DMS153 (cell line): ENCODE data around the gene OR8G5.
"Not testable (repeated sequence)": the region's sequence is repeated elsewhere in the genome, so short reads cannot be mapped to it uniquely, and the experiment has no call there.

ENCODE experiments used
- DNase-seq: peaks from one replicate; lab custom pipeline; 2025; lab: John Stamatoyannopoulos, UW

OR8G5 gene, protein sequence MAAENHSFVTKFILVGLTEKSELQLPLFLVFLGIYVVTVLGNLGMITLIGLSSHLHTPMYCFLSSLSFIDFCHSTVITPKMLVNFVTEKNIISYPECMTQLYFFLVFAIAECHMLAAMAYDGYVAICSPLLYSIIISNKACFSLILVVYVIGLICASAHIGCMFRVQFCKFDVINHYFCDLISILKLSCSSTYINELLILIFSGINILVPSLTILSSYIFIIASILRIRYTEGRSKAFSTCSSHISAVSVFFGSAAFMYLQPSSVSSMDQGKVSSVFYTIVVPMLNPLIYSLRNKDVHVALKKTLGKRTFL

DNA sequence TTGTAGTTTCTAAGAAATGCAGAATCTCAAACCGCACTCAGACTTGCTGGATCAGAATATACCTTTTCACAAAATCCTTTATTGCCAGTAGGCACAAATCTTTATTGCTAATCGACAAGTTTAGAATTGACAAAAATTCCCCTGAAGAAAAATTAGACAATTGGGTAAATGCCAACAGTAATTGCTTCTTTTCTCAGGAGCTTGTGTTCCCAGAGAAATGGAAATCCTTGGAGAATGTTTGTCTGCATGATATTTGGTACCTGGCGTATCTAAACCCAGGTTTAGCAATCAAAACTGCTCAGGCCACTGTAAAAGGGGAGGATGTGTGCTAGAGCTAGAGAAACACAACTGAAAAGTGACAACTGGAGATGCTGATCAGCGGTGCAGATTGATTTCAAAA is at the start of gene OR8G5:
OR8G5 (plus strand) TSS at position 301 of the 400 bp plus-strand sequence. CDS start 8,556 bp downstream, outside the sequence.
- DNase-seq = no peak

- DNase-seq = no peak
These were observed 48.9 kb upstream of the OR8G5 start for GRCh38 chr11:124207102-124207792.

GRCh38 chr11:124209824-124210357 is 46.3 kb upstream of the OR8G5 start:
- no peak for DNase-seq

- no peak for DNase-seq
These were observed 45.8 kb upstream of the OR8G5 start for GRCh38 chr11:124210421-124210820.

DNA sequence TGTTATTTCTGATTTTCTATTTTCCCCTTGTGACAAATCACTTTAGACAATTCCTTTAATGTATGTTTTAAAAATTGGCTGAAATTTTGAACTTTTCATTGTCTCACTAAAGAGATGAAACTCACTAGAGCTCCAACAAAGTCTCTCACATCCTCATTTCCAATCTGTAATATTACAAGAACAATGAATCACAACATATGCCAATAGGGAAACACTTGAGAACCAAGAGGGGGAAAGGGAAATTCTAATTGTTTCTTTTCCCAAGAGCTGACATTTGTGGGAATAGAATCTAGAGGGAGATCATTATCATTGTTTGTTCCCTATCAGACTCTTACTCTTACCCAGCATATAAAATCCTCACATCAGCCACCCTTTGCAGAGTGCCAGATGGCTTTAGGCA is 44.9 kb upstream of the OR8G5 start:
- DNase-seq = no peak

DNA sequence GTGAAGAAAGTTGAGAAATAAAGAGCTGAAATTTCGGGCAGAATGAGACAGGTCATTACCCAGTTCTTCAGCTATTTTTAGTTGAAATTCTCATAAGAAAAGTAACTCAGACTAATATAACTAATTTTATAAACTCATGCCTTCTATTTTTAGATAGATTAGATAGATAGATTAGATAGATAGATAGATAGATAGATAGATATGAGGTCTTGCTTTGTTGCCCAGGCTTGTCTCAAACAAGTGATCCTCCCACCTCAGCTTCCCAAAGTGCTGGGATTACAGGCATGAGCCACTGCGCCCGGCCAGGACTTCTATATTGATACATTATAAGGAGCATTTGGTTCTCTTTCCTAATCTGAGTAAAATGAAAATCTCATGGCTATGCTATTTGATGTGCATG is 42.1 kb upstream of the OR8G5 start:
- DNase-seq = no peak

- no peak for DNase-seq
These were observed 37.0 kb upstream of the OR8G5 start for GRCh38 chr11:124219126-124219525.

GRCh38 chr11:124222407-124222806 is 33.8 kb upstream of the OR8G5 start:
- no peak for DNase-seq

DNA sequence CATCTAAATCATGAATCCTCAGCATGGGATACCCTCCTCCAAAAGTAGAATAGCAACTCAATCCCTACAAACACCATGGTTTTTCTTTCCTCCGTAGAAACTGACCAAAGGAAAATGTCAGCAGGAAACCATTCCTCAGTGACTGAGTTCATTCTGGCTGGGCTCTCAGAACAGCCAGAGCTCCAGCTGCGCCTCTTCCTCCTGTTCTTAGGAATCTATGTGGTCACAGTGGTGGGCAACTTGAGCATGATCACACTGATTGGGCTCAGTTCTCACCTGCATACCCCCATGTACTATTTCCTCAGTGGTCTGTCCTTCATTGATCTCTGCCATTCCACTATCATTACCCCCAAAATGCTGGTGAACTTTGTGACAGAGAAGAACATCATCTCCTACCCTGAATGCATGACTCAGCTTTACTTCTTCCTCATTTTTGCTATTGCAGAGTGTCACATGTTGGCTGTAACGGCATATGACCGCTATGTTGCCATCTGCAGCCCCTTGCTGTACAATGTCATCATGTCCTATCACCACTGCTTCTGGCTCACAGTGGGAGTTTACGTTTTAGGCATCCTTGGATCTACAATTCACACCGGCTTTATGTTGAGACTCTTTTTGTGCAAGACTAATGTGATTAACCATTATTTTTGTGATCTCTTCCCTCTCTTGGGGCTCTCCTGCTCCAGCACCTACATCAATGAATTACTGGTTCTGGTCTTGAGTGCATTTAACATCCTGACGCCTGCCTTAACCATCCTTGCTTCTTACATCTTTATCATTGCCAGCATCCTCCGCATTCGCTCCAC is 31.4 kb upstream of the OR8G5 start:
- not testable (repeated sequence) for DNase-seq

DNA sequence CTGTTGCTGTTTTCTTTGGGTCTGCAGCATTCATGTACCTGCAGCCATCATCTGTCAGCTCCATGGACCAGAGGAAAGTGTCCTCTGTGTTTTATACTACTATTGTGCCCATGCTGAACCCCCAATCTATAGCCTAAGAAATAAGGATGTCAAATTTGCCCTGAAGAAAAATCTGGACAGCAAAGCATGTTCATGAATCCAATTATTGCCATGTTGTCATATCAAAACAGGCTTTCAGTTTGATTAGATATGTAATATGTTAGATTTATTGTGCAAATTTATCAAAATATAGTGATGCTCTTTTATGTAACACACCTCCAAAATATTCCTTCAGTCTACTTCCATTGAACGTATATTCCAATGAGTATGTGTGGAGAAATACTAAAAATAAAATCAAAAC is 30.7 kb upstream of the OR8G5 start:
- no peak for DNase-seq

- DNase-seq = peak; percentile 32
These were observed 22.8 kb upstream of the OR8G5 start for GRCh38 chr11:124233376-124233775.

GRCh38 chr11:124238512-124238911 is 17.7 kb upstream of the OR8G5 start:
- DNase-seq = no peak

DNA sequence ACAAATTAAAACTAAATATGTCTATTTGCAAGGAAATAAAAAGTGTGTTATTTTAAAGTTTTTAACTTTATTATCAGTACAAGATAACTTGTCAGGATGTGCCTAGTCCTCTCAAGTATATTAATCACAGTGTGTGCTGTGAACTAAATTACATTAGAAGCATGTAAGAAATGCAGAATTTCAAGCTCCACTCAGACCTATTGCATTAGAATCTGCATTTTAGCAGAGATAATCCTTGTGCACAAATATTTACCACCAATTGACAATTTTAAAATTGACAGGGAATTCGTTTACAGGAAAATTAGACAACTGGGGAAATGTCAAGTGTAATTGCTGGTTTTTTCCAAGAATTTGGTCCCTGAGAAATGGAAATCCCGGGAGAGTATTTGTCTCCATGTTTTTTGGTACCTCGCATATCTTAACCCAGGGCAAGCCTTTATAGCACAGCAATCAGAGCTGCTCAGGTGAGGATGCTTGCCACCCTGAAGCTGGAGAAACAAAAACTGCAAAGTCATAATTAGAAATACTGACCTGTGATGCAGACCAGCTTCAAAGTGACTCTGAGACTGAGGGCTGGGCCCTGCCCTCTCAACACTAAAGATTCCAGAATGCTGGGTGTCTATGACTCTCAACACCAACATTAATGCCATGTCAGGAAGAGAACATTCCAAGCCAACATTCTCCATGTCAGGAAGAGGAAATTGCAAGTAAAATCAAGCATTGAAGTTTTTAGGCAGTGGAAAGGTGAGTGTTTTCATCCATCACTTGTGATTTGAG is 15.4 kb upstream of the OR8G5 start, which contains the start of gene OR8G1:
OR8G1 (plus strand) TSS at position 475 of the 777 bp plus-strand sequence. CDS start 8,581 bp downstream, outside the sequence.
- DNase-seq = no peak

- DNase-seq = not testable (repeated sequence)
These were observed 6.3 kb upstream of the OR8G5 start for GRCh38 chr11:124249869-124250268.

- not testable (repeated sequence) for DNase-seq
These were observed 8.9 kb downstream of the OR8G5 start for GRCh38 chr11:124265041-124265440.

GRCh38 chr11:124270886-124271285 is 14.7 kb downstream of the OR8G5 start:
- DNase-seq = not testable (repeated sequence)

- no peak for DNase-seq
These were observed 17.8 kb downstream of the OR8G5 start for GRCh38 chr11:124274000-124274399.

GRCh38 chr11:124276081-124276480 is 19.9 kb downstream of the OR8G5 start:
- DNase-seq = no peak

DNA sequence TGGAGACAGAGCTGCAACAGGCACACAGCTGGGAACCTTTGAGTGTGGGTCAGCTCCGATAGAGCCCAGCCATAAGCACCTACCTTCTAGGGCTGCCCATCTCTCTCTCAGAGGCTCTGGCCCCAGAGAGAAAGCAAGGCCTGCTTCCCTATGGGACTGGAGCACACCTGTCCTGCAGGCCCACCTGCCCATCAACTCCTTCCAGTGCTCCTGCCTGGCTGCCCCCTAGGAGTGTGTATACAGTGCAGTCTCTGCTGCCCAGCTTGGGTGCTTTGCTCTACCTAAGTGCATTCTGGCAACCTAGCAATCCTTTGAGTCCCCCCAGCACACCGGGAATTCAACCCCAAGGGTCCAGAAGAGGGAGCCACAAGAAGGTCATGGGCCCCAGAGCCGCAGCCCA is 21.0 kb downstream of the OR8G5 start:
- DNase-seq = no peak

DNA sequence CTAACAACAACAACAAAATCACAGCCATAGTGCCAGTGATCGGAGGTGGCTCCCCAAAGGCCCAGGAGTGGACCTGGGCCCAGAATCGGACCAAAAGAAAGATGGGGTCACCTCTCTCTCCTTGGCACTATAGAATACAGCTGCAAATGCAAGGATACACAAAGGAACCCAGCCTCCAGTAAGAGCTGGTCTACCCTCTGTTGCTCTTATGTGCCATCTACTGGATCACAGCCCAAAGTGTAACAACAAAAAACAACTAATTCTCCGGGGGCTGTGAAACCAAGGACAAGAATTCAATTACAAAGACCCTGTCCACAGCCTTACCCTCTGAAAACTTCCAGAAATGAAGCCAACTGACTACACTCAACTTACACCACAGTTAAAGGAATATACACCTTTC is 21.6 kb downstream of the OR8G5 start:
- DNase-seq = no peak

DNA sequence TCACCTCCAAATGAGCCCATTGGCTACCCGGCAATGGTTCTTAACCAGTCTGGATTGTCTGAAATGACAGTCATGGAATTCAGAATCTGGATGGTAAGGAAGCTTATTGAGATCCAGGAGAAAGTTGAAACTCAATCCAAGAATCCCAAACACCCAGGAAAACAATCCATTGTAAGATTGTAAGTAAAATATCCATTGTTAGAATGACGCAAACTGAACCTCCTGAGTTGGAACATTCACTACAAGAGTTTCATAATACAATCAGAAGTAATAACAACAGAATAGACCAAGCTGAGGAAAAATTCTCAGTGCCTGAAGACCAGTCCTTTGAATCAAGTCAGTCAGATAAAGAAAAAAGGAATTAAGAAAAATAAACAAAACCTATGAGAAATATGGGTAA is 22.1 kb downstream of the OR8G5 start:
- DNase-seq = no peak
